ENCODE results near the gene TMOD1.
"Not testable (repeated sequence)": the region's sequence is repeated elsewhere in the genome, so short reads cannot be mapped to it uniquely, and the experiment has no call there.

The TMOD1 gene

GRCh38 chr9:97594381-97594921 is 93.0 kb downstream of the TMOD1 start:
- peak; percentile 97 for DNase-seq (ENCODE audit: low spot score)

GRCh38 chr9:97596906-97597305 is 95.4 kb downstream of the TMOD1 start:
- DNase-seq (ENCODE audit: low spot score), result peak; percentile 96

- peak; percentile 89 for DNase-seq (ENCODE audit: low spot score)
Measured at GRCh38 chr9:97598461-97599288, 97.2 kb downstream of the TMOD1 start.

GRCh38 chr9:97599314-97599846 is 97.9 kb downstream of the TMOD1 start:
- DNase-seq (ENCODE audit: low spot score), result no peak

- DNase-seq (ENCODE audit: low spot score), result no peak
Measured at GRCh38 chr9:97600531-97601227, 99.2 kb downstream of the TMOD1 start.

GRCh38 chr9:97601228-97601898 is 99.9 kb downstream of the TMOD1 start:
- no peak for DNase-seq (ENCODE audit: low spot score)

- no peak for DNase-seq (ENCODE audit: low spot score)
Measured at GRCh38 chr9:97602430-97602829, 101.0 kb downstream of the TMOD1 start.

GRCh38 chr9:97604901-97605645 is 103.6 kb downstream of the TMOD1 start:
- no peak for DNase-seq (ENCODE audit: low spot score)

GRCh38 chr9:97615439-97616072 is 114.1 kb downstream of the TMOD1 start:
- DNase-seq (ENCODE audit: low spot score), result peak; percentile 88

GRCh38 chr9:97617939-97618416 is 116.5 kb downstream of the TMOD1 start:
- DNase-seq (ENCODE audit: low spot score), result no peak

GRCh38 chr9:97620063-97620462 is 118.6 kb downstream of the TMOD1 start:
- not testable (repeated sequence) for DNase-seq (ENCODE audit: low spot score)

GRCh38 chr9:97622483-97622882 is 121.0 kb downstream of the TMOD1 start:
- not testable (repeated sequence) for DNase-seq (ENCODE audit: low spot score)

- DNase-seq (ENCODE audit: low spot score), result no peak
Measured at GRCh38 chr9:97623946-97624345, 122.5 kb downstream of the TMOD1 start.

- no peak for DNase-seq (ENCODE audit: low spot score)
Measured at GRCh38 chr9:97625620-97626019, 124.2 kb downstream of the TMOD1 start.

GRCh38 chr9:97627624-97628023 is 126.2 kb downstream of the TMOD1 start:
- no peak for DNase-seq (ENCODE audit: low spot score)

GRCh38 chr9:97628668-97629067 is 127.2 kb downstream of the TMOD1 start:
- DNase-seq (ENCODE audit: low spot score), result no peak

- DNase-seq (ENCODE audit: low spot score), result no peak
Measured at GRCh38 chr9:97629156-97629555, 127.7 kb downstream of the TMOD1 start.

GRCh38 chr9:97630591-97630990 is 129.1 kb downstream of the TMOD1 start:
- DNase-seq (ENCODE audit: low spot score), result no peak

GRCh38 chr9:97632248-97632984 is 130.9 kb downstream of the TMOD1 start:
- peak; percentile 76 for DNase-seq (ENCODE audit: low spot score)
